H9 (cell line): ENCODE data around the gene CLMN. TPM values are rescaled to one million over a fixed set of nuclear protein-coding genes. Genes with fewer than 3 reads are reported as not detected.
A peak's percentile ranks its signal among the peaks of the same experiment; 100 is the strongest.

Experiments
- DNase-seq: peaks from one replicate; pipeline ENCODE4 v3.0.0-alpha.2; 2017
- H2AFZ ChIP-seq: one replicate; pipeline ENCODE4 v1.6.1; 2013; ENCODE audit warnings: mild to moderate bottlenecking, low read length, control low read depth, moderate library complexity
- H2AK5ac ChIP-seq: 2 replicates; pipeline ENCODE4 v1.6.1; 2013; ENCODE audit warnings: low read length, control low read depth, mixed read lengths; ENCODE audit not compliant: insufficient read length
- H2BK120ac ChIP-seq: one replicate; pipeline ENCODE4 v1.6.1; 2013; ENCODE audit warnings: low read depth, mild to moderate bottlenecking, low read length, control low read depth, inconsistent platforms; ENCODE audit not compliant: poor library complexity, severe bottlenecking
- H2BK12ac ChIP-seq: 2 replicates; pipeline ENCODE4 v1.6.1; 2013; ENCODE audit warnings: low read length, control low read depth, mixed read lengths, low read depth; ENCODE audit not compliant: insufficient read length
- H2BK15ac ChIP-seq: 2 replicates; pipeline ENCODE4 v1.6.1; 2013; ENCODE audit warnings: low read depth, low read length, control low read depth
- H2BK20ac ChIP-seq: one replicate; pipeline ENCODE4 v1.6.1; 2013; ENCODE audit warnings: low read depth, mild to moderate bottlenecking, low read length, control low read depth, inconsistent platforms; ENCODE audit not compliant: poor library complexity, severe bottlenecking
- H2BK5ac ChIP-seq: 2 replicates; pipeline ENCODE4 v1.6.1; 2013; ENCODE audit warnings: low read length, control low read depth, mixed read lengths; ENCODE audit not compliant: insufficient read length
- H3K14ac ChIP-seq: 2 replicates; pipeline ENCODE4 v1.6.1; 2013; ENCODE audit warnings: low read length, control low read depth; ENCODE audit not compliant: insufficient read depth
- H3K18ac ChIP-seq: 2 replicates; pipeline ENCODE4 v1.6.1; 2013; ENCODE audit warnings: low read depth, mild to moderate bottlenecking, mixed read lengths, low read length, control low read depth; ENCODE audit not compliant: insufficient read length
- H3K23ac ChIP-seq: 2 replicates; pipeline ENCODE4 v1.6.1; 2013; ENCODE audit warnings: low read length, control low read depth, mixed read lengths, low read depth; ENCODE audit not compliant: insufficient read length
- H3K23me2 ChIP-seq: 2 replicates; pipeline ENCODE4 v1.6.1; 2013; ENCODE audit warnings: low read depth, mild to moderate bottlenecking, mixed read lengths, low read length, control low read depth; ENCODE audit not compliant: insufficient read length, poor library complexity, severe bottlenecking
- H3K27ac ChIP-seq: 2 replicates; pipeline ENCODE4 v1.5.1; 2013; ENCODE audit warnings: low read length, control low read depth, mixed read lengths, low read depth; ENCODE audit not compliant: insufficient read length
- H3K27me3 ChIP-seq: 2 replicates; pipeline ENCODE4 v1.6.1; 2013; ENCODE audit warnings: low read length, control low read depth, inconsistent platforms; ENCODE audit not compliant: insufficient read depth
- H3K4ac ChIP-seq: 2 replicates; pipeline ENCODE4 v1.6.1; 2013; ENCODE audit warnings: low read depth, mild to moderate bottlenecking, control low read depth, inconsistent platforms, low read length, moderate library complexity
- H3K4me1 ChIP-seq: 2 replicates; pipeline ENCODE4 v1.6.1; 2013; ENCODE audit warnings: low read length, control low read depth, inconsistent platforms; ENCODE audit not compliant: insufficient read depth
- H3K4me2 ChIP-seq: 2 replicates; pipeline ENCODE4 v1.6.1; 2013; ENCODE audit warnings: low read length, control low read depth, mixed read lengths; ENCODE audit not compliant: insufficient read length, insufficient read depth
- H3K56ac ChIP-seq: 2 replicates; pipeline ENCODE4 v1.6.1; 2013; ENCODE audit warnings: low read depth, mild to moderate bottlenecking, mixed read lengths, low read length, control low read depth; ENCODE audit not compliant: insufficient read length
- H3K79me1 ChIP-seq: 2 replicates; pipeline ENCODE4 v1.6.1; 2013; ENCODE audit warnings: low read depth, mild to moderate bottlenecking, moderate library complexity, low read length, control low read depth, inconsistent platforms; ENCODE audit not compliant: insufficient read depth, poor library complexity, severe bottlenecking
- H3K79me2 ChIP-seq: 2 replicates; pipeline ENCODE4 v1.6.1; 2013; ENCODE audit warnings: low read length, control low read depth, inconsistent platforms; ENCODE audit not compliant: insufficient read depth
- H3K9ac ChIP-seq: 2 replicates; pipeline ENCODE4 v1.6.1; 2013; ENCODE audit warnings: low read length, control low read depth, mixed read lengths; ENCODE audit not compliant: insufficient read length; ENCODE audit errors: extremely low read depth
- H3K9me3 ChIP-seq: one replicate; pipeline ENCODE4 v1.6.1; 2013; ENCODE audit warnings: low read depth, low read length, inconsistent platforms; ENCODE audit not compliant: control insufficient read depth
- H3T11ph ChIP-seq: one replicate; pipeline ENCODE4 v1.6.1; 2013; ENCODE audit warnings: mild to moderate bottlenecking, low read length, control low read depth, inconsistent platforms
- H4K20me1 ChIP-seq: one replicate; pipeline ENCODE4 v1.6.1; 2013; ENCODE audit not compliant: control insufficient read depth, insufficient read length, insufficient read depth
- H4K5ac ChIP-seq: 2 replicates; pipeline ENCODE4 v1.6.1; 2013; ENCODE audit warnings: low read depth, mild to moderate bottlenecking, mixed read lengths, low read length, control low read depth; ENCODE audit not compliant: insufficient read length
- H4K8ac ChIP-seq: replicated peaks from 2 replicates; pipeline ENCODE4 v1.6.1; 2013; ENCODE audit warnings: low read length, control low read depth, mixed read lengths, low read depth; ENCODE audit not compliant: insufficient read length
- H4K91ac ChIP-seq: 2 replicates; pipeline ENCODE4 v1.6.1; 2013; ENCODE audit warnings: low read depth, mild to moderate bottlenecking, moderate library complexity, mixed read lengths, low read length, control low read depth; ENCODE audit not compliant: insufficient read length
- H3K27ac Mint-ChIP-seq, 3 experiments: 2 replicates in 2 of 3; 3 replicates in 1 of 3; pipeline ENCODE4 v1.8.0; 2020 to 2021; ENCODE audit warnings: mixed read lengths in 3 of 3, mild to moderate bottlenecking in 1 of 3, moderate library complexity in 1 of 3
- H3K27me3 Mint-ChIP-seq: 2 replicates; pipeline ENCODE4 v1.8.0; 2021; ENCODE audit warnings: low read depth, mild to moderate bottlenecking, moderate library complexity, mixed read lengths
- H3K36me3 Mint-ChIP-seq, 3 experiments: 2 replicates in 2 of 3; 3 replicates in 1 of 3; pipeline ENCODE4 v1.8.0; 2020 to 2021; ENCODE audit warnings: low read depth in 3 of 3, mixed read lengths in 3 of 3; ENCODE audit not compliant: insufficient read depth in 1 of 3
- H3K4me1 Mint-ChIP-seq, 2 experiments: 2 replicates each; pipeline ENCODE4 v1.8.0; 2020; ENCODE audit warnings: mixed read lengths in 2 of 2
- H3K4me3 Mint-ChIP-seq, 2 experiments: 2 replicates in 1 of 2; 3 replicates in 1 of 2; pipeline ENCODE4 v1.8.0; 2020 to 2021; ENCODE audit warnings: mild to moderate bottlenecking in 2 of 2, mixed read lengths in 2 of 2, moderate library complexity in 1 of 2
- H3K9me3 Mint-ChIP-seq, 2 experiments: 2 replicates in 1 of 2; 3 replicates in 1 of 2; pipeline ENCODE4 v1.8.0; 2020; ENCODE audit warnings: mild to moderate bottlenecking in 2 of 2, mixed read lengths in 2 of 2, moderate library complexity in 1 of 2
- CTCF ChIP-seq: fragments of 200-600 bp; sonication (generic); conservative IDR thresholded peaks from 3 replicates; pipeline ENCODE4 v1.8.0; 2021; ENCODE audit warnings: antibody characterized with exemption, mild to moderate bottlenecking
- WGBS: extraction: QIAGEN DNeasy Blood & Tissue Kit; methylation state at CpG from one replicate; pipeline ENCODE4 v1.1.7; 2013; ENCODE audit warnings: missing lambda C conversion rate, low lambda C conversion rate, mixed read lengths; ENCODE audit not compliant: insufficient read length; ENCODE audit errors: extremely low coverage; 5-methylcytosine and 5-hydroxymethylcytosine counted together
- total RNA-seq: library from RNA; stranded (reverse); gene quantifications from 2 replicates; pipeline ENCODE4 v1.2.1, GENCODE V29; 2021

The CLMN gene
- total RNA-seq, 1 experiment from 2014 or later: 7.6 TPM

GRCh38 chr14:95255013-95255412 is 64.7 kb downstream of the CLMN start:
- no peak overlapping the region for H3K18ac ChIP-seq
- H2AK5ac ChIP-seq: no peak overlapping the region
- no peak overlapping the region for H2BK120ac ChIP-seq
- H2BK5ac ChIP-seq: no peak overlapping the region
- H2BK12ac ChIP-seq: no peak overlapping the region
- no peak overlapping the region for H3T11ph ChIP-seq
- H3K9ac ChIP-seq: no peak overlapping the region
- no peaks in the 10 kb centered on the region for H3K79me1 ChIP-seq
- H3K56ac ChIP-seq: no peak overlapping the region
- no peak overlapping the region for H3K14ac ChIP-seq
- no peak overlapping the region for H4K91ac ChIP-seq
- no peak overlapping the region for H3K27ac ChIP-seq
- H2AFZ ChIP-seq: no peak overlapping the region
- no CpG with 5 or more reads among the region's 4 CpGs for WGBS
- Mint-ChIP-seq H3K4me1 (peaks cover 60 to 62% of the 10 kb centered on the region in 2 experiments), H3K9me3 (no peaks in the 10 kb centered on the region), H3K27ac (peak overlapping the region; percentile 50 to 75 (median 65); a peak in 4 of 7 replicates), H3K4me3 (peak overlapping the region; percentile 15 to 26; a peak in 3 of 5 replicates), H3K36me3 (no peaks in the 10 kb centered on the region), H3K27me3 (peaks cover 5% of the 10 kb centered on the region; the same call in 1 of the 2 replicates)
- H3K23me2 ChIP-seq: no peaks in the 10 kb centered on the region
- H3K4me1 ChIP-seq: peaks cover 20% of the 10 kb centered on the region; the same call in 1 of the 2 replicates
- peak; percentile 65 for DNase-seq
- no peaks in the 10 kb centered on the region for H4K20me1 ChIP-seq
- H2BK15ac ChIP-seq: no peak overlapping the region
- H3K9me3 ChIP-seq: no peaks in the 10 kb centered on the region
- peak; percentile 30; the same call in 2 of the 3 replicates for TF ChIP-seq CTCF
- H3K27me3 ChIP-seq: no peaks in the 10 kb centered on the region
- peak overlapping the region; percentile 21 for H3K4me2 ChIP-seq
- H4K8ac ChIP-seq: no peak overlapping the region
- H3K79me2 ChIP-seq: no peaks in the 10 kb centered on the region; the same call in 1 of the 2 replicates
- H3K23ac ChIP-seq: no peak overlapping the region
- no peak overlapping the region for H4K5ac ChIP-seq
- H2BK20ac ChIP-seq: no peak overlapping the region
- H3K4ac ChIP-seq: no peak overlapping the region
